ENCODE data around the gene MEX3D.
A peak's percentile ranks its signal among the peaks of the same experiment; 100 is the strongest.

Gene MEX3D

DNA sequence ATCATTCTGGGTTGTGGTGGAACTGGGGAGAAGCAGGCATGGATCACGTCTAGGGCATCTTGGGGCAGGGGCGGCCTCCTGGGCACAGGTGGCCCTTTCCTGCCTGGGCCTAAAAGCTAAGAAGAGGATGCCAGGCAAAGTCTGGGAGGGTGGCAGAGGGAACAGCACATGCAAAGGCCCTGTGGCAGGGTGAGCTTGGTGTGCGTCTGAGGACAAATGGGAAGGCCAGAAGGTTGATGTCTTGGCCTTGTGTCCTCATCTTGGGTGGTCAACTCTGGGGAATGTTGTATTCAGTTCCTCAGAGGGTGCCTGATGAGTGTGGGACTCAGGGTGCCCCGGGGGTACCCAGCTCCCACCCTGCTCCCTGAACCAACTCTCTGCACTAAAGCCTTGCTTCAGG lies 49.7 kb downstream of the MEX3D start:
- no peak for DNase-seq (ENCODE audit: low read depth)

DNA sequence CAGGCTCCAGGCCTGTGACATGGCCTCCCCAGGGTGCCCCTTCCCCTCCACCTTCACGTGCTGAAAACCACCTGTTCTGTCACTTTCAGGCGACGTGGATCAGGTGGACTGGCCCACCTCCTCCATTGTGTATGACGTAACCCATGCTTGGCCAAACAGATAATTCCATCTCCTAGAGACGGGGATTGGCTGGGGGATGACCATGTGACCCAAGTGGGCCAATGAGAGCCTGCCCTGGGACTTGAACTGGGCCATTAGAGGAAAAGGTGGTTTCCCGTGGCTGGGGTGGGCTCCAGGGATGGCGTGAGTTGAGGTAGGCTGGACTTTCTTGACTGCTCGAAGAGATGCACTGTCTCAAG lies 51.8 kb downstream of the MEX3D start:
- no peak for DNase-seq (ENCODE audit: low read depth)

DNA sequence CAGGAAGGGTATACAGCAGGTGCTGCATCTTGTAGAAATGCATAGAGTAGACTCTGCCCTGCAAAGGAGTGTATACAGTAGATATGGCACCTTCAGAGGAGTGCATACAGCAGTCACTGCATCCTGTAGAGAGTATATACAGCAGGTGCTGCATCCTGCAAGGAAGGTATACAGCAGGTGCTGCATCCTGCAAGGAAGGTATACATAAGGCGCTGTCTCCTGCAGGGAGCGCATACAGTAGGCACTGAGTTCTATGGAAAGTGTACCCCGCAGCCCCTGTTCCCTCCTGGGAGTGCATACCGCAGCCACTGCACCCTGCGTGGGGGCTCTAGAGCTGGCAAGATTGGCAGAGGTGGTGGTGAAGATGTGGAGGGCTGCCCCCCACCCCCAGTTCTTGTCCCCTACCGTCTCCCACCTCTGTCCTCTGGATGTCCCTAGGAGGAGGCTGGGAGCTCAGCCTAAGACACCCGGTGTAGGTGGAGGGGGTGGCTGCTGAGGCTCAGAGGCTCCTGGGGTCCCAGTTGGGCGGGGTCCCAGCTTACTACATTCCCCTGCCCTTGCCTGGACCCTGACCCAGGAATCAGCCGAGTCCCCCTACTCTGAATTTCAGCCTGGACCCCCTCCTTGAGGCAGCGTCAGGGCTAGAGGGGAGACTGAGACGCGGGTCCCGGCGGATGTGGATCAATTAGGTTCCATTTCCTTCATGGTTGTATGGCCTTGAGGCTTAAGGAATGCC lies 53.0 kb downstream of the MEX3D start:
- DNase-seq (ENCODE audit: low read depth), result no peak

DNA sequence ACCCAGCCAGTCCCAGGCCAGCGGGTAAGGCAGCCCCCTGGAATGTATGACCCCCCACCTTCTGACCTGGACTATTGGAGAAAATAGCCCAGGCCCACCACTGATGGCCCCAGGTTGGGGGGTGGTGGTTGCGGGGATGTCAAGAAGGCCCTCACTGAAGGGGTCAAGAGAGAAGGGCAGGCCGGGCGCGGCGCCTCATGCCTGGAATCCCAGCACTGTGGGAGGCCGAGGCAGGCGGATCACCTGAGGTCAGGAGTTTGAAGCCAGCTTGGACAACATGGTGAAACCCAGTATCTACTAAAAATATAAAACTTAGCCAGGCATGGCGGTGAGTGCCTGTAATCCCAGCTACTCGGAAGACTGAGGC lies 53.8 kb downstream of the MEX3D start:
- DNase-seq (ENCODE audit: low read depth), result no peak

DNA sequence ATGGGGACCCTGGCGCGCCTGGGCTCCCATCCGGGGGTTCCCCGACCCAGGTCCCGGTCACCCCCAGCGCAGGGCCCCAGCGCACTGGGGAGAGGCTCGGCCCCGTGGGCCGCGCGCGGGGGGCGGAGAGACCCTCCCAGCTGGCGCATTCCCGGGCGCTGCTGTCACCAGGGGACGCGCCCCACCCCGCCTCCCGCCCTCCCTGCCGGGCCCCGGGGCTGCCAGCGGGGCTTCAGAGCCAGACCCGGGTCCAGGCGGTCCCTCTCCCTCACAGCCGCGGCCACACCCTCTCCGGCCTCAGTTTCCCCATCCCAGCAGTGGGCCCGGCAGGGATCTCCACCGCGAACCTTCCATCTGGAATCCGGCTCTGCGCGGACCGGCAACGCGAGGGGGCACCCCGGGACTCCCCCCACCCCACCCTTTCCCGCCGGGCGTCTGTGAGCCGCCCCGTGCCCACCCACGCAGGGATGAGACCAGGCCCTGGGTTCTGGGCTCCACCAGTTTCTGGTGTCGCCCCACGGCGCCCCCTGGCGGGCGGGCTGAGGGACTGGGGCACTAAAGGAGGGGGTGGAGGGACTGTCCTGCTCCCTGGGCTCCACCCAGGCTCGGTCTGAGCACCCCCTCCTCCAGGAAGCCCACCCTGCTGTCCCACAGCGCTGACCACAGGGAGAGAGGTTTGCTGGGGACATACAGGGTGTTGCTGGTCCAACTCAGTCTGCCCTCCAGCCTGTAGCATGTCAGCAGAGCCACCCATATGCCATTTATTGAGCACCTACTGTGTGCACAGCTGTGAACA lies 54.4 kb downstream of the MEX3D start:
- DNase-seq (ENCODE audit: low read depth), result peak; percentile 44

DNA sequence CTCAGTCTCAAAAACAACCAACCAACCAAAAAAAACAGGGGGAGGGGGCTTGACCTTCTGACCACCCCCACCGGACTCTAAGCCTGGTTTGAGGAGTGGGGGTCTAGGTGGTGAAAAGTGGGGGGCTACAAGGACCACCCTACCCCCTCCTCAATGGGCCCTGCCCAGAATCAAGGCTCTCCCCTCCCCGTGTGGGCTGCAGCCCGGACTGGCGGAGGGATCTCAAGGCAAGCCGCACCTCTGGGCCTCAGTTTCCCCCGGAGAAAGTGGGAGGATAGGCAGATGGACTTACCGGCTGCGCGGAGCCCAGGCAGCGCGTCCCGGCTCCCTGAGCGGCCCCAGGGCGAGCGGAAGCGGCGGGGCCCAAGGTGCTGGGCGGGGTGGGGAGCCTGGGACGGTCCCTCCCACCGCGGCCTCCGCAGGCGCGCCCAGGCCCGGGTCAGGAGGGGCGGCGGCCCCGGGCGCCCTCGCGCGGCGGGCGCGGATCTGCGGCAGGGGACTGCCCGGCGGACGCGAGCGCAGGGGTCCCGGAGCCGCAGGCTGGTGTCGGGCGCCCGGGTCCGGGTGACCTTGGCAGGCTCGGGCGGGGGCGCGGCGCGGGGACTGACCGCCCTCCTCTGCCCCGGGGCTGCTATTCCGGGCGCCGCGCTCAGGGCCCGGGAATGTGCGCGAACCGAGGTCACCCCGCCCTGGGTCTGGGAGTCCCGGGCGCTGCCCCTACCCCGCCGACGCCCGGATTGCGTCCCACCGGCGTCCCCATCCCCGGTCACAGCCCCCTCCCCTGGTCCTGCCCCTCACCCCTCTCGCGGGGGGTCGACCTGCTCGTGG lies 55.2 kb downstream of the MEX3D start, which contains the start of gene ADAMTSL5:
ADAMTSL5 (minus strand) TSS at position 349 of the 828 bp plus-strand sequence. CDS start 2,076 bp downstream, outside the sequence.
- peak; percentile 62 for DNase-seq (ENCODE audit: low read depth)

DNA sequence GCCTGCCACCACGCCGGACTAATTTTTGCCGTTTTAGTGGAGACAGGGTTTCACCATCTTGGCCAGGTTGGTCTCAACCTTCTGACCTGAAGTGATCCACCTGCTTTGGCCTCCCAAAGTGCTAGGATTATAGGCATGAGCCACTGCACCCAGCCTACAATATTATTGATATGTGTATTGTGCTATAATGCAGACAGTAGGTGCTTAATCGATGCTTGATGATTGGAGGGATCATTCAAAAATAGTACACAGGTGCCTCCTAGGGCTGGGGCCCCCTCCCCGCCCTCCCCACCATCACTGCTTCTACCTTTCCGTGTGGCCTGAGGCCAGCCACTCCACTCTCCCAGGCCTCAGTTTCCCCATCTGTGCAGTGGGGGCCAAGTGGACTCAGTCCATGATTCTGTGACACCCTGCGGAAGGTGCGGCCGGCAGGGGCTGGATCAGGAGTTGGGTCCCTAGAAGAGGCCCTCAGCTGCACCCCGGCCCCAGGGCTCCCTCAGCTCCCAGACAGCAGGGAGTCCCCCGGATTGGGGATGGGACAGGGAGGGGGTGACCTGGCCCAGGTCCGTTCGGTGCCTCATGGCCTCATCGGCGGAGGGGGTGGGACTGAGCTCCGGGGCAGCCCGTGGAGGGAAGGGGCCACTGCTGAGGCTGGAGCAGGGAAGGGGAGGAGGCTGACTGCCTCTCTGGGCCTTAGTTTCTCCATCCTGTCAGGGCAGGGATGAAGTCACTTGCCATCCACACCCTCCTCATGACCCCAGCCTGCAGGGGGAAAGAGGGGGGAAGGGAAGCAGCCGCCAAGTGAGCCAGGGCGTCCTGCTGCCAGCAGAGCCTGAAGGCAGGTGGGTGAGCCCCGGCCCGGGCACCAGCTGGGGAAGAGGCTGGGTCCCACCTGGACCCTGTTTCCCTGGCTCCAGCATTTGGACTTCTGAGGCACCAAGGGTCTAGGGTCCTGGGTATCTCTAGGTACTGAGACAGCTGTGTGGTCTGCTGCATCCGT lies 56.5 kb downstream of the MEX3D start:
- DNase-seq (ENCODE audit: low read depth), result no peak

DNA sequence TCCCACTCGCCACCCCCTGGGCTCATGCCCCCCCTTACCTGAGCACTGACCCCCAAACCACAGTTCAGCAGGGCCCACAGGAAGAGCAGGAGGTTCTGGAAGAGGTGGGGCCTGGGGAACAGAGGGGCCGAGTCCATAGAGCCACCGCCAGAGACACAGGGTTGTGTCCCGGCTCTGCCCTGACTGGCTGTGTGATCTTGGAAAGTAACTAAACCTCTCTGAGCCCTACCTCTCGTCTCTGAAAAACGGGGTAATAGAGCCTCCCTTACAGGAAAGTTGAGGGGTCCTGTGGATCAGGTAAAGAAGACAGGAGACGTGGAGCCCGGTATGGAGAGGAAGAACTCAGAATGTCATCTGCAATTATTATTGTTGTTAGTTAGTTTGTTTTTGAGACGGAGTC lies 57.3 kb downstream of the MEX3D start:
- no peak for DNase-seq (ENCODE audit: low read depth)

DNA sequence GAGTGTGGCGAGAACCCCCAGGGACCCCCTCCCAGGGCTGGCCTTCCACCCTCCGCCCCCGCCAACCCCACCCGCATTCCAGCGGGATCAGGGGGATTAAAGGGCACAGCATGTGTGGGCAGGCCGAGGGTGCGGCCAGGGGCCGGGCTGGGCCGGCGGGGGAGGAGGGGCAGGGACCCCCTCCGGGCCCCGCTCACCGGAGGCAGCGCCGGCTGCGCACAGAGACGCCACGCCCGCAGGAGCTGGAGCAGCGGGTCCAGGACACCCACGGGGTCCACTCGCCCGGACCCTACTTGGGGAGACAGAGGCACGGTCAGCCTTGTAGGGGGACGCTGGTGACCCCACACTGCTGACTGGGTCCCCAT lies 57.7 kb downstream of the MEX3D start:
- no peak for DNase-seq (ENCODE audit: low read depth)

DNA sequence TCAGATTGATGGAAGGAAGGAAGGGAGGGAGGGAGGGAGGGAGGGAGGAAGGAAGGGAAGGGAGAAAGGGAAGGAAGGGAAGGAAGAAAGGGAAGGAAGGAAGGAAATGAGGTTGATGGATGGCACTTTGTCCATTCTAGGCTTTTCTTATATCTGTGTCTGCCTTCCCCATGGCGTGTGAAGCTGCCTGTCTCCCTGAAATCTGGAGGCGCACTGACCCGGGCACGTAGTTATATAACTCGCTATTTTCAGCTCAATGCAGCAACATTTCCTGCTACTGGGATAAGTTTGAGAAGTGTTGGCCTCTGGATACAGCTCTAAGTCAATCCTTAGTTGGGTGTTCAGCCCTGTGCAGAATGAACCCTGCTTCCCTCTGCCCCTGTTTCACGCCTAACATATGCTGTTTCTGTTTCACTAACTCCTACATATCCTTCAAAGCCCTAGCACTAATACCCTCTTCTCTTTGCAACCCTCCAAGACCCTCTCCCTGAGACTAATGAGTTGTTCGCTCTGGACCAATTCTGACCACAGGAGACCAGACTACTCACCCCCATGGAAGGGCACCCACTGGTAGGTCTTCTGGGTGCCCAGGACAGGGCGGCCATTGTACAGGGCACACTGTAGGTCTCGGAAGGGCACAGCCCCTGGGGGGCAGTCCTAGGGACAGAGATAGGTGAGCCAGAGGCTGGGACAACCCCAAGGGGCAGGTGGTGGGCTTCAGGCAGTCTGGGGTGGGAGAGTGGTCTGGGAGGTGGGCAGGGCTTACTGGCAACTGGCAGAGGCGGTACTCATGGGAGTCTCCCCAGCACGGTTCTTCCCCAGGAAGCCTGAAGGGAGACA lies 58.3 kb downstream of the MEX3D start:
- no peak for DNase-seq (ENCODE audit: low read depth)

DNA sequence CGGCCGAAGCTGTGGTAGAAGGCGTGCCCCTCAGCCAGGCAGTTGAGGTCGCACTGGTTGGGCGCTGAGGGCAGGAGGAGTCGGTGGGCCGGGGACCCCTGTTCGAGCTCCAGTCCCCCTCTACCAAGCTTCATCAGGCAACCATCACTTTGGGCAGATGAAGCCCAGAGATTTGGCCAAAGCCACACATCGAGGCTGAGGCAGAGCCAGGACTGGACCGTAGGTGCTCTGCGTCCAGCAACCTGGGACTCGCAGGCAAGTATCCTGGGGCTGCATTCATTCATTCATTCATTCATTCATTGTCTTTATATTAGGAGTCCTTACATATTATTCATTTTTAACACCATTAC lies 59.6 kb downstream of the MEX3D start:
- no peak for DNase-seq (ENCODE audit: low read depth)

DNA sequence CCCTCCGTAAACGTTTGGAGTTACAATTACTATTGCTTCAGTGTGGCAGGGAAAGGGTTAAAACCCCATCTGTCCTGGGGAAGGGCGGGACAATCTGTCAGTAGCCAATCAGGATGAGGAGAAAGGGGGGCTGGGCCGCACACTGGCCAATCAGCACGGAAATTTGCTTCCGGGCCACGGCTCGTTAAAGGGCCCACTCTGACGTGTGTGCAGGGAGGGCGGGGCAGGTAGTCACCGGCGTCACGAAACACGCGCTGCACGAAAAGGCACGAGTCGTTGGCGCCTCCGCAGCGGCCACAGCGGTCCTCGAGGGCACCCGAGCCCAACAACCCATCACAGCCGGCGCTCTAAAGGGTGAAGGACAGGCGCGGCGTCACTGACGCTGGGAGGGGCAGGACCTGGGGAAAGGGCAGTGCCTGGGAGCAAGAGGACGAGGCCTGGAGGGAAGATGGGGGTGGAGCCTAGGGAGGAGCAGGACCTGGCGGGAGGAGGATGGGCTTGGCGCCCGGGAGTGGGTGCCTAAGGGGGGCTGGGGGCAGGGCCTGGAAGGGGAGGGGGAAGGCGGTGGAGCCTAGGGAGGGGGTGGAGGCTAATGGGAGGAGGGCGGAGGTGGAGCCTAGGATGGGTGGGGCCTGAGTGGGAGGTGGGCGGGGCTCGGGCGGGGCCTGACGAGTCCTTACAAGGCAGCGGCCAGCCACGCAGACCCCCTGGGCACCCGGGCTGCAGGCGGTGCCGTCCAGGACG lies 60.2 kb downstream of the MEX3D start:
- peak; percentile 88 for DNase-seq (ENCODE audit: low read depth)

DNA sequence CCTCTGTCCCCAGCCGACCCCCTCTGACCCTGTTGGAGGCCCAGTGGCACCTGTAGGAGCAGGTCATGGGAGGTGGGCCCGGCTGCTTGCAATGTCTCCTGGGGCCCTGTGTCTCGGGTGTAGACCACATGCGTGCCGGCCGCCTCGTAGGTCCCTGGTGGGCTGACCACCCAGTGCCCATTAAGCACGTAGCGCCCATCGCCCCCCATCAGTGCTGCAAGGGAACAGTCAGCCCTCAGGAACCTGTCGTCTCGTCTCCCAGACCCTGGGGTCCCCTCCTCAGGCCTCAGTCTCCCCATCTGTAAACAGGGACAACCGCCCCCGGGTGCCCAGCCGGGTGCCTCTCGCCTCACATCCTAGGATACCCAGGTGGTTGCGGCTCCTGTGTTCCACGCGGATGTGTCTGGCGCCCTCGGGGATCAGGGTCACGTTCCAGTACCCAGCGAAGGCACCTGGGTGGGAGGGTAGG lies 60.9 kb downstream of the MEX3D start:
- DNase-seq (ENCODE audit: low read depth), result no peak

DNA sequence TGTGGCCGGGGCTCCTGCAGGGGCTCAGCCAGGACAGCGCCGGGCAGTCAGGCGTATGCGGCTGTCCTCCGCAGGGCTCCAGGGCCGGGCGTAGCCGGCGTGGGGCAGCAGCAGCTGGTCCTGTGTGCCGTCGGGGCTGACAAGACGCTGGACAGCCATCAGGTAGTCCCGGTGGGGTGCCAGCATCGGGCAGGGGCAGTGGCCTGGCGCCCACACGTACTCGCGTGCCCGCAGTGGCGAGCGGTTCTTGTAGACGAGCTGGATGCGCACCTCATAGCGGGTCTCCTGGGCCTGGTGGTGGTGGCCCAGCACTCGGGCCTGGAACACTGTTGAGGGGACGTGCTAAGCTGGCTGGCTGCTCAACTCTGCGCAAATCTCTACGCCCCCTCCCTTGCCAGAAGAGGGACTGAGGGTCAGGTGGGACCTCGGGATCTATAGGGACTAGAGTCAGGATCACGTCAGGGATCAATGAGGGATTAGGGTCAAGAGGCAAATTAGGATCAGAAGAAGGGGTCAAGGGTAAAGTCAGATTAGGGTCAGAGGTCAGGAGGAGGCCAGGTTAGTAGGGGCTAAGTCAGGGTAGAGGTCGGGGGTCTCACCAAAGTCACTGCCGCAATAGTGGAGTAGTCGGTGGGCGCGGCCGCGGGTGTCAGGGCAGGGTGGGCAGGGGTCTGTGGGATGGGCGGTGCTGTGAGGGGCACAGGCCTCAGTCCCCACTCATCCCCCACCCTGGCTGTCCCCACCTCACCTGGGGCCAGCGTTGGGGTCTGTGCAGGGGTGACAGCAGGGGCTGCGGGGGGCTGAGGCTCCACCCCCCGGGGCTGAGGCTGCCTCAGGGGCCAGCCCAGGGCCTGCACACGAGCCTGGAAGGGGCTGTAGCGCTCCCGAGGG lies 61.9 kb downstream of the MEX3D start:
- DNase-seq (ENCODE audit: low read depth), result no peak

DNA sequence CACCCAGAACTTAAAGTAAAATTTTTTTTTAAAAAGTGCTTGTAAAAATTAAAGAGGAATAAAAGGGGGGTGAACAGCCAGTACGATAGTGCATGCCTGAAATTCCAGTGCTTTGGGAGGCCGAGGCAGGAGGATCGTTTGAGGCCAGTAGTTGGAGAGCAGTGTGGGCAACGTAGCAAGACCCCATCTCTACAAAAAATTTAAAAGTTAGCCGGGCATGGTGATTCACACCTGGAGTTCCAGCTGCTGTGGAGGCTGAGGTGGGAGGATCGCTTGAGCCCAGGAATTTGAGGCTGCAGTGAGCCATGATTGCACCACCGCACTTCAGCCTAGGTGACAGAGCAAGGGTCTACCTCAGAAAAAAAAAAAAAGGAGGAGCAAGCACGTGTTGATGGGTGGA lies 63.1 kb downstream of the MEX3D start:
- DNase-seq (ENCODE audit: low read depth), result no peak

Data from activated T-cell treated with anti-CD3 and anti-CD28 coated beads for 24 hours (primary cell).